ENCODE measurements around the gene ETNPPL. TPM values are rescaled to one million over a fixed set of nuclear protein-coding genes. Genes with fewer than 3 reads are reported as not detected.

The ETNPPL gene
- total RNA-seq, 1 donor from 2014 or later = 10.6 TPM

GRCh38 chr4:108693211-108693610 lies 69.6 kb downstream of the ETNPPL start:
- Histone ChIP-seq H3K27me3 (ENCODE audit: low read depth) (no peaks in the 10 kb centered on the region), H3K9me3 (replicated peaks) (no peaks in the 10 kb centered on the region), H3K4me1 (no peaks in the 10 kb centered on the region), H3K4me3 (no peak overlapping the region), H3K27ac (replicated peaks) (no peak overlapping the region), H3K36me3 (no peaks in the 10 kb centered on the region)
- intact Hi-C loops (cut with micrococcal nuclease) = no loop called here
- TF ChIP-seq, protein P1, sequence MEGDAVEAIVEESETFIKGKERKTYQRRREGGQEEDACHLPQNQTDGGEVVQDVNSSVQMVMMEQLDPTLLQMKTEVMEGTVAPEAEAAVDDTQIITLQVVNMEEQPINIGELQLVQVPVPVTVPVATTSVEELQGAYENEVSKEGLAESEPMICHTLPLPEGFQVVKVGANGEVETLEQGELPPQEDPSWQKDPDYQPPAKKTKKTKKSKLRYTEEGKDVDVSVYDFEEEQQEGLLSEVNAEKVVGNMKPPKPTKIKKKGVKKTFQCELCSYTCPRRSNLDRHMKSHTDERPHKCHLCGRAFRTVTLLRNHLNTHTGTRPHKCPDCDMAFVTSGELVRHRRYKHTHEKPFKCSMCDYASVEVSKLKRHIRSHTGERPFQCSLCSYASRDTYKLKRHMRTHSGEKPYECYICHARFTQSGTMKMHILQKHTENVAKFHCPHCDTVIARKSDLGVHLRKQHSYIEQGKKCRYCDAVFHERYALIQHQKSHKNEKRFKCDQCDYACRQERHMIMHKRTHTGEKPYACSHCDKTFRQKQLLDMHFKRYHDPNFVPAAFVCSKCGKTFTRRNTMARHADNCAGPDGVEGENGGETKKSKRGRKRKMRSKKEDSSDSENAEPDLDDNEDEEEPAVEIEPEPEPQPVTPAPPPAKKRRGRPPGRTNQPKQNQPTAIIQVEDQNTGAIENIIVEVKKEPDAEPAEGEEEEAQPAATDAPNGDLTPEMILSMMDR (IDR thresholded peaks at IDR 0.05; ENCODE audit: borderline replicate concordance) = no peak
- DNase-seq = no peak

Other genes starting within 250 kb of the ETNPPL start
- gene RPL34, start 142.5 kb downstream of the ETNPPL start, total RNA-seq = 726 TPM
- gene OSTC, start 112.5 kb downstream of the ETNPPL start, total RNA-seq = 27.2 TPM